ENCODE results near the gene BMP15.
A peak's percentile ranks its signal among the peaks of the same experiment; 100 is the strongest.

Gene BMP15

DNA sequence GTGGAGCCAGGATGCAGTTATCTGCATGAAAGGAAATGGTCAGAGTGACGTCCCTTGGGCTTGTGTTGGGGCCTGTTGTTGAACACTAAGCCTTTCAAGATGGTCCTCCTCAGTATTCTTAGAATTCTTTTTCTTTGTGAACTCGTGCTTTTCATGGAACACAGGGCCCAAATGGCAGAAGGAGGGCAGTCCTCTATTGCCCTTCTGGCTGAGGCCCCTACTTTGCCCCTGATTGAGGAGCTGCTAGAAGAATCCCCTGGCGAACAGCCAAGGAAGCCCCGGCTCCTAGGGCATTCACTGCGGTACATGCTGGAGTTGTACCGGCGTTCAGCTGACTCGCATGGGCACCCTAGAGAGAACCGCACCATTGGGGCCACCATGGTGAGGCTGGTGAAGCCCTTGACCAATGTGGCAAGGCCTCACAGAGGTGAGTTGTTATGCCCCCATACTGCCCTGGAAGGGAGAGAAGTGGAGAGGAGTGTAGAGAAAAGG, at the start of gene BMP15:
BMP15 (plus strand) TSS at position 51 of the 492 bp plus-strand sequence; CDS start at position 100, 49 bp downstream.
- no peak for DNase-seq

DNA sequence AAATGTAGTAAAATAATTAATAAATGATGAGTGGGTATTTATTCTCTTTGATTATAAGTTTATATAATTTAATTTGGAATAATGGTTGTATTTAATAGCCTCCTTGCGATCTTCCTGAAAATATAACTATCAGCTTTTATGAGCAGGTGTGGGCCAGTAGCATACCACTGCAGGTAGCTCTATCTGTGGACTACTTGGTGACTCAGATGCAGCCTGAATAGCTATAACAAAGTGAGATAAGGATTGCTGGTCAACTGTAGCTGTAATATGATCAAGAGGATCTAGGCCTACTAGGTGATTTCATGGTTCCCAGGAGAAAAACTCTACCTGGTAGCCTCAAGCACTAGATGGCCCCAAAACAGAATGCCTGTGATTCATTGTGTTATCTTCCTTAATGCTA, 47.1 kb upstream of the BMP15 start:
- DNase-seq, result no peak

GRCh38 chrX:50865311-50865710, 45.2 kb upstream of the BMP15 start:
- no peak for DNase-seq

DNA sequence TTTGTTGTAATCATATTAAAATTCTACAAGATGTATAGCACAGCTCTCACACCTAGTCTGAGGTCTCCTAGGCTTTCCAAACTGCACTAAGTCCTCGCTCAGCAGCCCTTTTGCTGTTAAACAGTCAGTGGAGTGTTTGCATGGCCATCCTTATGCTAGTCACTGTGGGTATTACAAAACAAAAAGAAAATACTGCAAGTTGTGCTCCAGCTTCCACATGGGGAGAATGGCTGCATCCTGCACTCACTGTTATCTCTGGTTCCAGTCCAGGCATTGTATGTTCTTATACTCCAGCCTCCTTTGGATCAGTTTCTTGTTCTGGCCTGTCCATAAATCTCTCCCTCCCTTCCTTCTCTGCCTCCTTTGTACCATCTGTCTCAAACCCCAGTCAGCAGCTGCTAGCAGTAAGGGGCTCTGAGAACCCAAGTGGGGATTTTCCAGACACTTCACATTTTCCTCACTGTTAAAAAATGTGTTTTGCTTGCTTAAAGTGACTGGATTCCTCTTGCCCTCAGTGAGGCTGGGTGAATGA, 38.5 kb upstream of the BMP15 start:
- no peak for DNase-seq

DNA sequence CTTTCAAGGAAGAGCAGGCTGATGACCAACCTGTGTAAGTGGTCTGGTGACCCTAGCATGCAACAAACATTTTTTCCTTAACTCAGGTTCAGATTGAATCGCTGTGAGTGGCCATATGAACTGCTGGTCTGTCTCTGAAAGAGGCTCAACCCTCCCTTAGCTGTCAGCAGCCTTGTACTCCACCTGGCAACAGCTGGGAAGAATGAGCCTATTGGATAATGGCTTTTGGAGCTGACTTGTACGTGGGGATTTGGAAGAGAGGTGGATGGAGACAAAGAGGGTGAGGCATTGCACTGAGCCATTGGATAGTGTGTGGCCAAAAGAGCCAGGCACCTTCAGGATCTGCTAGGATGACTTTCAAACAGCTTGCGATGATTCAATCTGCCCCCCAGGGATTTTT, 35.7 kb upstream of the BMP15 start:
- DNase-seq, result no peak

GRCh38 chrX:50876551-50876950, 34.0 kb upstream of the BMP15 start:
- no peak for DNase-seq

DNA sequence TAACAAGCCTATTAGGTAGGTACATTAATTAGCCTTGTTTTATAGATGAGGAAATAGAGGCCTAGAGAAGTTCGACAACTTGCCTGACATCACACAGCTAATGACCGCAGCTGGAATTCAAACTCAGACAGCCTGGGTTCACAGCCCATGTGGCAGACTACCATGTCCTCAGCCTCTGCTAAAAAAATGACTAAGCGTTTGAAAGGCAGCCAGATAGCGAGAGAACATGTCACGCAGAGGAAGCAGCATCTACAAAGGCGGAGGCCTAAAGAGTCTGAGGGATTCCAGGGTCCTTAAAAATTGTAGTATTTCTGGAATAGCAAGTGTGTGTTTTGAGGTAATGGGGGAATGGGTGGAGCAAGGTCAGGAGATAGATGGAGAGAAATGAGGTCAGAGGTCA, 33.2 kb upstream of the BMP15 start:
- DNase-seq, result no peak

- DNase-seq, result peak; percentile 2
These were observed 29.5 kb upstream of the BMP15 start for GRCh38 chrX:50881028-50881427.

GRCh38 chrX:50888884-50889283, 21.7 kb upstream of the BMP15 start:
- DNase-seq, result no peak

GRCh38 chrX:50889582-50889981, 21.0 kb upstream of the BMP15 start:
- no peak for DNase-seq

DNA sequence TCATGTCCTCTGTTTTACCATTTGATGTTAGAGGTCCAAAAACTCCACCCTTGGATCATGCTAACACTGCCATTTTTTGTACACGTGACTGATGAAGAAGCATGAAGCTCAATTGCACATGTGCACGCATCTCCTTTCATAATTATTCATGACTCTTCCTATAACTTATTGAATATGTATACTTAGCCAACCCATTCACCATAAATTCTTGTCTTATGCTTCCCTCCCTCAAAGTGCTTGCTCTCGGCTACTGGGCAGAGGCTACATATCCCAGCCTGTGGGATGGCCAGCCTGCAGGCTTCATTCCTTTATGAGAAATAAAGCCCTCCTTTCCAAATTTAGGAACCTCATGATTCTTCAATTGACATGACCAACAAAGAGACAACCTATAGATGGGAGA, 17.5 kb upstream of the BMP15 start:
- DNase-seq, result no peak

- DNase-seq, result no peak
These were observed 17.1 kb upstream of the BMP15 start for GRCh38 chrX:50893466-50893865.

DNA sequence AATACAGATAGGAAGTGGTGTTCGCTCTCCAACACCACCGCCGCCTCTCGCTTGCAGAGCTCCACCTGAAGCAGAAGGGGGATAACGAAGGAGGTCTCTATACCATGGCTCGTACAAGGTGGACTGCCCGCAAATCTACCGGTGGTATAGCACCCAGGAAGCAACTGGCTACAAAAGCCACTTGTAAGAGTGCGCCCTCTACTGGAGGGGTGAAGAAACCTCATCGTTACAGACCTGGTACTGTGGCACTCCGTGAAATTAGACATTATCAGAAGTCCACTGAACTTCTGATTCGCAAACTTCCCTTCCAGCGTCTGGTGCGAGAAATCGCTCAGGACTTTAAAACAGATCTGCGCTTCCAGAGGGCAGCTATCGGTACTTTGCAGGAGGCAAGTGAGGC, 5.2 kb upstream of the BMP15 start:
- peak; percentile 2 for DNase-seq

DNA sequence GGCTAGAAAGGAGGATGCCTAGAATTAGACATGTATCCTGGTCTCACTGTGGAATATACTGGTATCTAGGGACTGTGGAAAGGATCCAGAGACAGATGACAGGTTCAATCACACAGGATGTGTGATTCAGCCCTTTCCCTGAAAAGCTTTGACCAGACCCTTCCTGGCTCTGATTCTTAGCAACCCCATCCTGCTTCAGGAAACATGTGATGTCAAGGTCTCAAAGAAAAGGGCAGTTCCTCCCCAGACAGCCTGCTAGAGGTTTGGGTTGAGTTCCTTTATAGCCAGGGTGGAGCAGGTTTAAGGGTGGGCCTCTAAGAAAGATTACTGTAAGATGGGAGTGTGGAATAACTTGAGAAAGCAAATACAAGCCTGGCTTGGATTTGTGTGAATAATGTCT, 3.0 kb downstream of the BMP15 start:
- no peak for DNase-seq

DNA sequence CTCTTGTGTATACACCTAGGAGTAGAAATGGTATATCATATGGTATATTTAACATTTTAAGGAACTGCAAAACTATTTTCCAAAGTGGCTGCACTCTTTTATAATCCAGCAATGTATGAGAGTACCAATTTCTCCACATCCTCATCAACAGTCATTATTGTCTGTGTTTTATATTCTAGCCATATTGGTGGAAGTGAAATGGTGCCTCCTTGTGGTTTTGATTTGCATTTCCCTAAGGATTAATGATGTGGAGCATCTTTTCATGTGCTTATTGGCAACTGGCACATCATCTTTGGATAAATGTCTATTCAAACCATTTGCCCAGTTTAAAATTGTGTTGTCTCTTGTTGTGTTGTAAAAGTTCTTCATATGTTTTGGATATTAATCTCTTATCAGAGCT, 9.6 kb downstream of the BMP15 start:
- DNase-seq, result no peak

DNA sequence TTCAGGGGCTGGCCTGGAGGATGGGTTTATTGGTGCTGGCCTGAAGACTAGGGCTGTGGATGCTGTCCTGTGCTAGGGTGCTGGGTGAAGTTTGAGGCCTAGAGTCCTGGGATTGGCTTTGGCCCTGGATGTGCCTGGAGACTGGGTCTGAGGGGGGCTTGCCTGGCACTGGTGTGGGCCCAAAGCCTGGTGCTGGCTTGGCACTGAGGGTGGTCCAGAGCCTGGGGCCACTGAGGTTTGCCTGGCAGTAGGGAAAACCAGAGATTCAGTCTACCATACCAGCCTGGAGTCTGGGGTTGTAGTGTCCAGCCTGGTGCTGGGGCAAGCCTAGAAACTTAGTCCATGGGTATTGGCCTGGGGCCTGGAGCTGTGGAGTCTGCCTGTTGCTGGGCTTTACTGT, 16.6 kb downstream of the BMP15 start:
- no peak for DNase-seq

GRCh38 chrX:50941638-50942037, 31.1 kb downstream of the BMP15 start:
- no peak for DNase-seq

DNA sequence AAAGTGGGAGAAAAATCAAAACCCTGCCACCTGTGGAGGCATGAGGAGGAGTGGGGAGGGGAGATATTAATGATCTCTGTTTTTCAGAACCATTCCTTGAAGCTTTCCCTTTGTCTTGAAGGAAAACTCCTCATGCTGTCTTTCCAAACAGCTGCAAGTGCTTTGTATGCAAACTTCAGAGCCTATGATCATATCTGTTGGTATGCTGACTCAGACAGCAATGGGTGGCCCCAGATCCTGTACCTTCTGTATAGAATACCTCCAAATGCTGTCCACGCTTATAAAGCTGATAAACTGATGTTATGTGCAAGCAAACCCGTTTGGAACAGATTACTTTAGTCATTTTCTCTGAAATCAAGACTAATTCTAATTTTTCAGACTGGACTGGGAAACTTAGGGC, 31.9 kb downstream of the BMP15 start:
- no peak for DNase-seq

DNA sequence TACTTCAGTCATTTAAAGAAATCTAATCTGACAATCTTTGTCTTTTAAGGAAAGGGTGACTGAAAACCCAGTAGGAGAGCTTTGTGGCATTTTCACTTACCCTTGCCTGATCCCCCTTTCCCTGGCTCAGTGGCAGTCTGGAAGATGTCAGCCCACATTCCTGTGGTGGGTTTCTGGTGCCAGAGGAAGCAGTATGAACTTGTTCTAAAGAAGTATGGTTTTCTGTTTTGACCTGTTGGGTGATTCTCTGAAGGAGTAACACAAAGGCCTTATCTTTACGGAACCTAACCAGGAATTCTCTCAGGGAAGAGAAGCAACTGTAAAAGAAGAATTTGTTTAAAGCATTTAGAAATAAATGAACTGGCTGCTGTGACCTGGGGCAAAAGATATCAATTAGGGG, 41.9 kb downstream of the BMP15 start:
- DNase-seq, result no peak

DNA sequence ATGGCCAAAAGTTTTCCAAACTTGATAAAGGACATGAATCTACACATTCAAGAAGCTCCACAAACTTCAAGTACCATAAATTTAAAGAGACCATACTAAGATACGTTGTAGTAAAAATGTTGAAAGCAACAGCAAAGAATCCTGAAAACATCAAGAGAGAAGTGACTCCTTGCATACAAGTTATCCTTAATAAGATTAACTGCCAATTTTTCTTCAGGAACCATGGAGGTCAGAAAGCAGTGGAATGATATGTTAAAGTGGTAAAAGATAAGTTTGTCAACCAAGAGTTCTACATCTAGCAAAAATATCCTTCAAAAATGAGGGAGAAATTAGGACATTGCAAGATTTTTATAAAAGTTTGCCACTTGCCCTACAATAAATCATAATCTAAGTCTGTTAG, 43.3 kb downstream of the BMP15 start:
- DNase-seq, result no peak

GRCh38 chrX:50962156-50962555, 51.6 kb downstream of the BMP15 start:
- no peak for DNase-seq

- DNase-seq, result no peak
These were observed 53.3 kb downstream of the BMP15 start for GRCh38 chrX:50963842-50964241.
